Measurements from ENCODE around the gene JUNB.

JUNB gene

GRCh38 chr19:12783291-12783848, 7.9 kb upstream of the JUNB start:
- H3K27ac ChIP-seq: peak overlapping the region; percentile 98

DNA sequence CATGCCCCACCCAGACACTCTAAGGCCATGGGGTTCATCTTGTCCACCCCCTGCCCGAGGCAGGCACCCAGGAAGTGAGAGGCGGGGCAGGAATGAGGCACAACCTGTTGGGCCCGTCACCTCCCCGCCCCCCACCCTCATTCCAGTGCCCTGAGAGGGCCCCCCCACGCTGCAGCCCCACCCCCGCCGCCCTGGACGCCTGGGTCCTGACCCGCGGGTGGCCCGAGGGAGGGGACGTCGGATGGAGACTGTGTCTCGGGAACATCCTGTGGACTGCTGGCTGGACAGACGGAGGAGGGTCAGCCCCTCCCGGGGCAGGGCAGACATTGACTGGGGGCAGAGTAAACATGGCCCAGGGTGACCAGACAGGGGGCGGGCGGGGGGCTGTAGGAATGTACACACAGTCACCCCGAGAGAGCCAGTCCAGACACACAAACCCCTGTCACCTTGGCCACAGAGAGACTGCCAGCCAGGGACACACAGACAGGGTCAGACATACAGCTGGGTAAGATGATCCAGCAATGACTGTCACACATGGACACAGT, 7.4 kb upstream of the JUNB start:
- TF ChIP-seq CTCF (IDR thresholded peaks at IDR 0.05) (no peak), ZFX (IDR thresholded peaks at IDR 0.05; ENCODE audit: borderline replicate concordance) (no peak)

More at GRCh38 chr19:12783291-12783848, 7.9 kb upstream of the JUNB start:
- no peak for TF ChIP-seq ZFX (IDR thresholded peaks at IDR 0.05; ENCODE audit: borderline replicate concordance)
- TF ChIP-seq CTCF (IDR thresholded peaks at IDR 0.05): no peak

GRCh38 chr19:12784394-12784870, 6.9 kb upstream of the JUNB start:
- no peak for TF ChIP-seq ZFX (IDR thresholded peaks at IDR 0.05; ENCODE audit: borderline replicate concordance)
- TF ChIP-seq CTCF (IDR thresholded peaks at IDR 0.05): no peak
- peak overlapping the region; percentile 98 for H3K27ac ChIP-seq

More for the DNA sequence above, 7.4 kb upstream of the JUNB start:
- H3K27ac ChIP-seq: peak overlapping the region; percentile 98

GRCh38 chr19:12784871-12785430, 6.3 kb upstream of the JUNB start:
- peak overlapping the region; percentile 98 for H3K27ac ChIP-seq
- TF ChIP-seq ZFX (IDR thresholded peaks at IDR 0.05; ENCODE audit: borderline replicate concordance) (no peak), CTCF (IDR thresholded peaks at IDR 0.05) (no peak)

- H3K27ac ChIP-seq: peak overlapping the region; percentile 98
- TF ChIP-seq CTCF (IDR thresholded peaks at IDR 0.05): no peak
- TF ChIP-seq ZFX (IDR thresholded peaks at IDR 0.05; ENCODE audit: borderline replicate concordance): no peak
Measured at GRCh38 chr19:12785431-12786031, 5.8 kb upstream of the JUNB start.

DNA sequence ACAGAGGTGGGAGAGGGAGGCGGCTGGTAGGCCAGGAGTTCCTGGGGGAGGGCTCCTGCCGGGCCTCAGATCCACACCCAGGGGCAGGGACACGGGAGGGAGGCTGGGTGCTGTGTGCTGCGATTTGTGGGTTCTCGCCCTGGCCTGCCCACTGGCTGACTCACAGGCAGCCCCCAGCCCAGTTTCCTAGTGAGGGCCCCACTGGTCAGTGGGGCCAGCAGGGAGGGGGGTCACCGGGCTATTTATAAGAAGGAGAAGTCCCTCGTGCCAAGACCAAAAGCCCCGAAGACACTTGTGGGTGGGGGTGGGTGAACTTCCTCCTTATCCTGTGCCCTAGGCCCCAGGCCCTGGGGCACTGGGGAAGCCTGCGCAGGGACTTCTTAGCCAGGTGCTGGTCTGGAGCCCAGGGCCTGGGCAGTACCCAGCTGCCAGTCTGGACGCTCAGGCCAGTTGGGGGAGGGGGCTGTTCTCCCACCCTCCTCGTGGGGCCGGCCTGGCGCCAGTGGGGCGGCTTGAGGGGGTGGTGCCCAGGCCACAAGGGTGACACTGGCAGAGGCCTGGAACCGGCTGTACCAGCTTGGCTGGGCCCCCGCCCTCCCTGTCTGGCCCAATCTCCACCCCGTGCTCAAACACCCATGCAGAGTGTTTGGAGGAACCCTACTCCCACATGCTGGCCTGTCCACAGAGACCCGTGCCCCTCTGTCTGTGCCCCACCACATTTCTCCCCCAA, 5.0 kb upstream of the JUNB start:
- H3K27ac ChIP-seq: peak overlapping the region; percentile 98
- no peak for TF ChIP-seq ZFX (IDR thresholded peaks at IDR 0.05; ENCODE audit: borderline replicate concordance)
- TF ChIP-seq CTCF (IDR thresholded peaks at IDR 0.05): no peak
